NCI-H1436 (cell line): ENCODE measurements around the gene NBAS.

Source experiments
- DNase-seq: peaks from one replicate; lab custom pipeline; 2025; lab: John Stamatoyannopoulos, UW

Gene NBAS

GRCh38 chr2:15127876-15128275 is 433.3 kb downstream of the NBAS start:
- no peak for DNase-seq

- DNase-seq, result no peak
These were observed 433.8 kb downstream of the NBAS start for GRCh38 chr2:15127301-15127700.

GRCh38 chr2:15126373-15126772 is 434.8 kb downstream of the NBAS start:
- DNase-seq, result no peak

DNA sequence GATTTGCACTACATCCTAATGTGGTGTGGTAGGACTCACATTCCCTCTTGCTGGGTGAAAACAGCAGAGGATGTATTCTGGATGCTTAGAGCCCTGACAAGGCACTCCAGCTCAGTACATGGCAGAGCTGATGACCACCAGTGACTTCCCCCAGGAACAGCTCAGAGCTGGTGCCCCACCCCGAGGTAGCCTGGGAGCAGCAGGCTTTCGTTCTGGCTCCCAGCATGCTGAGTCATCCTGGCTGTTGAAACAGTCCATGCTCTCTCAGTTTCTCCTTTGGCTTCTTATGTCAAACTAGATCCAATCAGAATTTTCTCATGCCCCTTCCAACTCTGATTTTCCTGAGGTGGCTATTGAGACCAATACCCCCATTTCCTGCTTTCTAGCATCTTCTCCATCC is 438.2 kb downstream of the NBAS start:
- no peak for DNase-seq

DNA sequence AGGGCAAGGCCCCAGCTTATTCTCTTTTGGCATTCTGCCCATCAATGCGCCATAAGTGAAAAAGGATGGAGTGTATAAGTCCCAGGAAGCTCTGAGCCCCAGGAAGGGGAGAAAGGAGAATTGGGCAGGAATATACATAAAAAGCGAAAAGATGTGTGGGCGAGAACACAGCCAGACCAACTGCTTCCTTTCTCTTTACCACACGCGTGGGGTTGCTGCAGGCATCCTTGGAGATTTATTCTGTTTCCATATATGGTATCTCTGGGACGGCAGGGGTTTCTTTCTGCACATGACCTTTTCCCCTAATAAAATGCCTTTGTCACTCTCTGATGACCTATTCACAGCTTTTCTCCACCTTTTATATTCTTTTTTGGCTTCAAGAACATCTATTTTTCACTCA is 440.5 kb downstream of the NBAS start:
- no peak for DNase-seq

DNA sequence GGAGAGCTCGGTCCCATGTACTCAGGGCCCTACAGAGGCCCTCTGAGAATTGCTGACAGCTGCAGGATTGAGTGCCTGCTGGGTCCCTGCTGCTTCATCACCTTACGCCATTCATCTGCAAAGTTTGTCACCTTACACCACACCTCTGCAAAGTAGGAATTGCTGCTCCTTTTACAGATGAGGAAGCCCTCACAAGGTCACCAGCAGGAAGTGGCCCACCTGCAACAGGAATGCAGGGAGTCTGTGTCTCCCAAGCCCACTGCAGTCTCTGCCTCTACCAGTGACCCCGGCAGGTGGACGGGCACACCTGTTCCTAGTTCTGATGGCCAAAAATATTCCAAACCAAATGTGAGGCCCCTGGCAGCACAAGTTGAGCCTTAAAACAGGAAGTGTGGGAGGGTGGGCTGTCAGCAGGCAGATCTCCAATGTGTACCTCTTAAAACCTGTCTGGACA is 441.4 kb downstream of the NBAS start:
- no peak for DNase-seq

- DNase-seq, result no peak
These were observed 443.6 kb downstream of the NBAS start for GRCh38 chr2:15117409-15118050.
